ENCODE measurements around the gene FNDC3B.

FNDC3B gene

DNA sequence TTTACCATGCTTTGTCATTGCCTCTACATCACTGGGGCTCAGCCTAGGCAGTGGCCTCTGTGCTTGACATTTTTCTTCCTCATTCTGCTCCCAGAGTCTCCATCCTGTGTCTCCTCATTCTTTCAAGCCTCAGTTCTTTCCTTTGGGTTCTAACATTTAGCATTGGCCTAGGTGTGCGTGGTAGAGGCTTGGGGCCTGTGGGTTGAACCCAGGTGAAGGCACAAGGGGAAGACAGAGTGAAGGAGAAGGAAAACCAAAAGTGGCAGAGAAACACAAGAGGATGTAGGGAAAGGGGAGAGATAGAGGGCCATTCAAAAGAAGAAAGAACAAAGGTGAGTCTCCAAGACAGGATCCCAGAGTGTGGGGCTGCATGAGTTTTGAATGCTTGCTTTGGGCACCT lies 75.7 kb downstream of the FNDC3B start:
- no peak overlapping the region for H3K27ac ChIP-seq
- H3K4me3 ChIP-seq: no peak overlapping the region
- DNase-seq (ENCODE audit: low spot score): no peak
- TF ChIP-seq, protein P1, sequence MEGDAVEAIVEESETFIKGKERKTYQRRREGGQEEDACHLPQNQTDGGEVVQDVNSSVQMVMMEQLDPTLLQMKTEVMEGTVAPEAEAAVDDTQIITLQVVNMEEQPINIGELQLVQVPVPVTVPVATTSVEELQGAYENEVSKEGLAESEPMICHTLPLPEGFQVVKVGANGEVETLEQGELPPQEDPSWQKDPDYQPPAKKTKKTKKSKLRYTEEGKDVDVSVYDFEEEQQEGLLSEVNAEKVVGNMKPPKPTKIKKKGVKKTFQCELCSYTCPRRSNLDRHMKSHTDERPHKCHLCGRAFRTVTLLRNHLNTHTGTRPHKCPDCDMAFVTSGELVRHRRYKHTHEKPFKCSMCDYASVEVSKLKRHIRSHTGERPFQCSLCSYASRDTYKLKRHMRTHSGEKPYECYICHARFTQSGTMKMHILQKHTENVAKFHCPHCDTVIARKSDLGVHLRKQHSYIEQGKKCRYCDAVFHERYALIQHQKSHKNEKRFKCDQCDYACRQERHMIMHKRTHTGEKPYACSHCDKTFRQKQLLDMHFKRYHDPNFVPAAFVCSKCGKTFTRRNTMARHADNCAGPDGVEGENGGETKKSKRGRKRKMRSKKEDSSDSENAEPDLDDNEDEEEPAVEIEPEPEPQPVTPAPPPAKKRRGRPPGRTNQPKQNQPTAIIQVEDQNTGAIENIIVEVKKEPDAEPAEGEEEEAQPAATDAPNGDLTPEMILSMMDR (IDR thresholded peaks at IDR 0.05): no peak

DNA sequence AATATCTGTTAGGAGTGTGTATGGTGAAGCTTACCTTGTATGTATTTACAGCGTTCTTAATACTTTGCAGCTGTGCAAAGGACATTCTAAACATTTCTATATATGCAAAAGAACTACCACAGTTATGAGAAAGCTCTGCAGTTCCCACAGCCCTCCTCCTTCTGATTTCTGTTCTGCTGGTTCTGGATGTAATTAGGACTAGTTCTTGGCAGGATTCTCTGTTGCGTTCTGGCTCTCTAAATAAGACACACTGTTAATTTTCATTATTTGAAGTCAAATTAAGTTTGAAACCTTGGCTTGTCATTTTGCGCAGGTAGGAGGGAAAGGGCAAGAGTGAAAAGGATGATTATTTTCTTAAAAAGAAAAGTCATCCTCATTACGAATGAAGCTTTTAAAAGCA lies 76.4 kb downstream of the FNDC3B start:
- Histone ChIP-seq H3K4me3 (no peak overlapping the region), H3K27ac (no peak overlapping the region)
- DNase-seq (ENCODE audit: low spot score): no peak
- TF ChIP-seq, protein P1 (IDR thresholded peaks at IDR 0.05): no peak

DNA sequence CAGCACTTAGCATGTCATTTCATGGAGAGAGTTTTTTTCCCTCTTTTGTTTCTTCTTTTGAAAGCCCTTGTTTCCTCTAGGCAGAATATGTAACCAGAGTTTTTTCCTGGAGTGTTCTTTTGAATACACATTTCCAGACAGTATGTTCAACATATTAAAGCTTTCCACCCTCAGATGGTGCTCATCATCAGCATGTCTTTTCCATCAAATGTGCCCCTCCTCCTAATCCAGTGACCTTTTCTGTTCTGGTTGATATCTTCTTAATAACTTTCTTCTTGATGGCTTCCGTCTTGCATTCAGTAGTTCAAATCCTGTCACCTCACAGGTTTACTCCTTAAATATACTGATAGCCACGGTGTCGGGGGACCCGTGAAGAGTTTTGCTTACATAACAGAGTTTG lies 78.6 kb downstream of the FNDC3B start:
- TF ChIP-seq, protein P1 (IDR thresholded peaks at IDR 0.05): no peak
- H3K27ac ChIP-seq: no peak overlapping the region
- no peak overlapping the region for H3K4me3 ChIP-seq
- DNase-seq (ENCODE audit: low spot score): no peak

DNA sequence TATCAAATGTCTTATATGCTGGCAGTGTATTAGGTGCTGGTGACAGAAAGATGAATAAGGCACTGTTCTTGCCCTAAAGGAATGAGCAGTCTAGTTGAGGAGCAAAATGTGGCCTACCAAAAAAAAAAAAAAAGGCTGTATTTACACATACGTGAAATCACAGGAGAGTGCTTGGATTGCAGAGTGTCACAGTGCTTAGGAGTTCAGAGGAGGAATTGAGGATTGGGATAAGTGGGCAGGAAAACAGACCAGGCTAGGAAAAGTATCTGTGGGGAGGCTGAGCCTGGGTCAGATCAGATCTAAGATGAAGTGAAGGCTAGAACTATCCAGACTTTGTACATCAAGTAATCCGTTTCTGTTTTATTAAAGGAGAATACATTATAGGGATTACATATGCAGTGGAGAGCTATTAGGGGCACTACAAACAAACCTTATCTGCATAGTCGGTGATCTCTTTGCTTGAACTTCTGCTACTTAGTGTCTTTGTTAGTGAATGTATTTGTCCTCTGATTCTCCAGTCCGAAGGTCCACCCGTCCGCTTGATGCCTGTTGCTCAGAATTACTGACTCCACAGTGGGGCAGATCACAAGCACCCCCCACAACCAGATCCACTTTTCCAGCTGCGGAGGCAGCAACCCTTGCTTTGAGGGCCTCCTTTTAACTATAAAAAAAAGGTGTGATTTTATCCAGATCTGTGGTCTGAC lies 80.0 kb downstream of the FNDC3B start:
- TF ChIP-seq, protein P1 (IDR thresholded peaks at IDR 0.05): no peak
- Histone ChIP-seq H3K27ac (peak overlapping the region in 1 of 2 donors; percentile 2), H3K4me3 (no peak overlapping the region)
- no peak for DNase-seq (ENCODE audit: low spot score)

DNA sequence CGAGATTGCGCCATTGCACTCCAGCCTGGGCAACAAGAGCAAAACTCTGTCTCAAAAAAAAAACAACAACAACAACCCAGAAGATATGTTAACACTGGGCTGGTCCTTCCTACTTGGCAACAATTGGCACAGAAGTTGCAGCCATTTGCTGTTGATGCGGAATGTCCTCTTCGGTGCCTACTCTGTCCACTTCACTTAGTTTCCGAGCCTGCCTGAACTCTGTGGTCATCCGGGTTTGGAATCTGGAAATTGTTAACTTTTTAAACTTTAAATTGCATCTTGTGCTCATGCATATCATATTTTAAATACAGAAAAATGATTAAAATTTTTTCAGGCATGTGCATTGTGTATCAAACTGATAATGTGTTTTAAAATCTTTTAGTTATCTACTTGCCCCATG lies 81.5 kb downstream of the FNDC3B start:
- Histone ChIP-seq H3K4me3 (no peak overlapping the region), H3K27ac (no peak overlapping the region)
- TF ChIP-seq, protein P1 (IDR thresholded peaks at IDR 0.05): no peak

DNA sequence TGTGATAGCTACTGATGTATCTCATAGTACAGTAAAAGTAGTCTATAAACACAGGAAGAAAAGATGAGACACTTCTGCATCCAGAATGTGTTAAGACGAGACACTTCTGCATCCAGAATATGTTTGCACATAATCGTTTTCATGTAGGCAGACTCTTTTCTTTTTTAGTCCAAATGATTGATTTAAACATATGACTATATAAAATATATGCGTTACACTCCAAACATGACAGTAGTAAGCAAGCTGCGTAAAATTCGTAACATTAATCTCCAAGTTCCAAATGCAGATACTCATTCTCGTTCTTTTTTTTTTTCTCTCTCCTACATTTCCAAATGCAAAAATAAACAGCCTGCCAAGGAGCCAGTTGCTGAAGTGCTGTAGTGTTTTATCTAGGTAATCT lies 82.6 kb downstream of the FNDC3B start:
- TF ChIP-seq, protein P1 (IDR thresholded peaks at IDR 0.05): no peak
- Histone ChIP-seq H3K4me3 (no peak overlapping the region), H3K27ac (no peak overlapping the region)
- no peak for DNase-seq (ENCODE audit: low spot score)

More for the DNA sequence above, 81.5 kb downstream of the FNDC3B start:
- DNase-seq (ENCODE audit: low spot score): no peak

DNA sequence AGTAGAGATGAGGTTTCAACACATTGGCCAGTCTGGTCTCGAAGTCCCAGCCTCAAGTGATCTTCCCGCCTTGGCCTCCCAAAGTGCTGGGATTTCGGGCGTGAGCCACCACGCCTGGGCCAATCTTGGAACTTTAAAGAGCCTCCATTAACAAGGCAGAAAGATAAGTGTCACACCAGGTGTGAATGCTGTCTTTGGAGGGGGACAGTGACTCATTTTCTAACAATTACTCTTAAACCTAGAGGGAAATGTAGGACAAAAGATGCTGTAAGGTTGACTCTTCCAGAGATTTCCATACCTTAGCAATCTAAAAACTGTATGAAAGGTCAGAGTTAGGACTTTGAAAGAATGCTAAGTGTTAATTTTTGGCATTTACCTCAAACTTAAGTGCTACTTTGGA lies 84.9 kb downstream of the FNDC3B start:
- no peak for DNase-seq (ENCODE audit: low spot score)
- TF ChIP-seq, protein P1 (IDR thresholded peaks at IDR 0.05): no peak
- Histone ChIP-seq H3K4me3 (no peak overlapping the region), H3K27ac (peak overlapping the region in 1 of 2 donors; percentile 63)

All from coronary artery (tissue), 2 donors.